Measurements from ENCODE around the gene NKD2.

- TF ChIP-seq, protein P1, sequence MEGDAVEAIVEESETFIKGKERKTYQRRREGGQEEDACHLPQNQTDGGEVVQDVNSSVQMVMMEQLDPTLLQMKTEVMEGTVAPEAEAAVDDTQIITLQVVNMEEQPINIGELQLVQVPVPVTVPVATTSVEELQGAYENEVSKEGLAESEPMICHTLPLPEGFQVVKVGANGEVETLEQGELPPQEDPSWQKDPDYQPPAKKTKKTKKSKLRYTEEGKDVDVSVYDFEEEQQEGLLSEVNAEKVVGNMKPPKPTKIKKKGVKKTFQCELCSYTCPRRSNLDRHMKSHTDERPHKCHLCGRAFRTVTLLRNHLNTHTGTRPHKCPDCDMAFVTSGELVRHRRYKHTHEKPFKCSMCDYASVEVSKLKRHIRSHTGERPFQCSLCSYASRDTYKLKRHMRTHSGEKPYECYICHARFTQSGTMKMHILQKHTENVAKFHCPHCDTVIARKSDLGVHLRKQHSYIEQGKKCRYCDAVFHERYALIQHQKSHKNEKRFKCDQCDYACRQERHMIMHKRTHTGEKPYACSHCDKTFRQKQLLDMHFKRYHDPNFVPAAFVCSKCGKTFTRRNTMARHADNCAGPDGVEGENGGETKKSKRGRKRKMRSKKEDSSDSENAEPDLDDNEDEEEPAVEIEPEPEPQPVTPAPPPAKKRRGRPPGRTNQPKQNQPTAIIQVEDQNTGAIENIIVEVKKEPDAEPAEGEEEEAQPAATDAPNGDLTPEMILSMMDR (IDR thresholded peaks at IDR 0.05) = no peak
- no peak for TF ChIP-seq POLR2A (IDR thresholded peaks at IDR 0.05)
Observed at GRCh38 chr5:1020452-1020961, 11.9 kb downstream of the NKD2 start.
